ENCODE data around the gene PLK5.

The PLK5 gene

GRCh38 chr19:1551068-1552040 lies 27.5 kb downstream of the PLK5 start:
- Histone ChIP-seq H2BK15ac (ENCODE audit: low read length) (no peak overlapping the region), H2AK5ac (ENCODE audit: low read depth, low read length) (peak overlapping the region; percentile 39), H3K4me2 (ENCODE audit: insufficient read depth, low read length, poor library complexity, severe bottlenecking) (no peak overlapping the region), H3K4ac (ENCODE audit: low read length) (no peak overlapping the region), H3K27ac (replicated peaks; ENCODE audit: low read length) (no peak overlapping the region), H3K4me3 (ENCODE audit: low read length in 2 of 2) (peak overlapping the region in 1 of 2 donors; percentile 4), H3K79me1 (ENCODE audit: low read depth, low read length) (peaks cover 14% of the 10 kb centered on the region), H2BK12ac (ENCODE audit: low read length) (no peak overlapping the region), H3K23ac (ENCODE audit: low read depth, low read length, poor library complexity) (peak overlapping the region; percentile 65), H3K9me3 (replicated peaks in 1 of 2; ENCODE audit: control insufficient read depth in 2 of 2, insufficient read depth in 1 of 2, low read depth in 1 of 2, low read length in 2 of 2) (peaks cover 0 to 5% of the 10 kb centered on the region in 2 donors), H3K14ac (ENCODE audit: low read length) (no peak overlapping the region), H2AFZ (ENCODE audit: low read length) (no peak overlapping the region), H3K36me3 (replicated peaks in 1 of 2; ENCODE audit: control insufficient read depth in 2 of 2, insufficient read depth in 2 of 2, low read length in 2 of 2) (peaks cover 11 to 13% of the 10 kb centered on the region in 2 donors), H4K8ac (ENCODE audit: low read depth, low read length) (no peak overlapping the region), H2BK120ac (ENCODE audit: low read depth, low read length) (no peak overlapping the region), H2BK5ac (ENCODE audit: low read length) (no peak overlapping the region), H3K18ac (ENCODE audit: low read length) (no peak overlapping the region), H3K4me1 (ENCODE audit: control insufficient read depth in 2 of 2, insufficient read depth in 1 of 2, low read depth in 1 of 2, low read length in 2 of 2) (no peaks in the 10 kb centered on the region), H3K9ac (ENCODE audit: low read depth, low read length, poor library complexity) (no peak overlapping the region), H4K91ac (ENCODE audit: low read depth, low read length, poor library complexity) (no peak overlapping the region), H3K27me3 (ENCODE audit: control insufficient read depth in 3 of 3, insufficient read depth in 3 of 3, low read depth in 1 of 3, low read length in 3 of 3) (no peaks in the 10 kb centered on the region)
- no peak for DNase-seq (ENCODE audit: low spot score)
- WGBS, 2 donors (ENCODE audit: extremely low coverage in 2 of 2, insufficient read length in 2 of 2, insufficient replicate concordance in 1 of 2), result no CpG with 5 or more reads among the region's 17 CpGs

GRCh38 chr19:1553415-1553814 lies 29.5 kb downstream of the PLK5 start:
- Histone ChIP-seq H2BK5ac (ENCODE audit: low read length) (no peak overlapping the region), H3K4me1 (ENCODE audit: control insufficient read depth in 2 of 2, insufficient read depth in 1 of 2, low read depth in 1 of 2, low read length in 2 of 2) (no peaks in the 10 kb centered on the region), H3K4me3 (ENCODE audit: low read length in 2 of 2) (no peak overlapping the region), H2AFZ (ENCODE audit: low read length) (no peak overlapping the region), H3K27ac (replicated peaks; ENCODE audit: low read length) (no peak overlapping the region), H2BK120ac (ENCODE audit: low read depth, low read length) (no peak overlapping the region), H3K14ac (ENCODE audit: low read length) (no peak overlapping the region), H2BK12ac (ENCODE audit: low read length) (no peak overlapping the region), H4K91ac (ENCODE audit: low read depth, low read length, poor library complexity) (no peak overlapping the region), H3K27me3 (ENCODE audit: control insufficient read depth in 3 of 3, insufficient read depth in 3 of 3, low read depth in 1 of 3, low read length in 3 of 3) (no peaks in the 10 kb centered on the region), H3K4ac (ENCODE audit: low read length) (no peak overlapping the region), H2BK15ac (ENCODE audit: low read length) (no peak overlapping the region), H3K9ac (ENCODE audit: low read depth, low read length, poor library complexity) (no peak overlapping the region), H4K8ac (ENCODE audit: low read depth, low read length) (no peak overlapping the region), H3K79me1 (ENCODE audit: low read depth, low read length) (peaks cover 24% of the 10 kb centered on the region), H3K9me3 (replicated peaks in 1 of 2; ENCODE audit: control insufficient read depth in 2 of 2, insufficient read depth in 1 of 2, low read depth in 1 of 2, low read length in 2 of 2) (peaks cover 0 to 7% of the 10 kb centered on the region in 2 donors), H3K18ac (ENCODE audit: low read length) (no peak overlapping the region), H2AK5ac (ENCODE audit: low read depth, low read length) (no peak overlapping the region), H3K4me2 (ENCODE audit: insufficient read depth, low read length, poor library complexity, severe bottlenecking) (no peak overlapping the region), H3K23ac (ENCODE audit: low read depth, low read length, poor library complexity) (no peak overlapping the region), H3K36me3 (replicated peaks in 1 of 2; ENCODE audit: control insufficient read depth in 2 of 2, insufficient read depth in 2 of 2, low read length in 2 of 2) (peaks cover 19 to 30% of the 10 kb centered on the region in 2 donors)
- no CpG with 5 or more reads among the region's 10 CpGs for WGBS, 2 donors (ENCODE audit: extremely low coverage in 2 of 2, insufficient read length in 2 of 2, insufficient replicate concordance in 1 of 2)
- no peak for DNase-seq (ENCODE audit: low spot score)

GRCh38 chr19:1554968-1555367 lies 31.1 kb downstream of the PLK5 start:
- WGBS, 2 donors (ENCODE audit: extremely low coverage in 2 of 2, insufficient read length in 2 of 2, insufficient replicate concordance in 1 of 2), result no CpG with 5 or more reads among the region's 24 CpGs
- H3K27ac ChIP-seq (replicated peaks; ENCODE audit: low read length), result no peak overlapping the region
- H3K4me3 ChIP-seq (ENCODE audit: low read length in 2 of 2), result no peak overlapping the region

More at GRCh38 chr19:1554968-1555367, 31.1 kb downstream of the PLK5 start:
- H3K23ac ChIP-seq (ENCODE audit: low read depth, low read length, poor library complexity), result no peak overlapping the region
- no peak overlapping the region for H2BK15ac ChIP-seq (ENCODE audit: low read length)
- no peak overlapping the region for H3K4ac ChIP-seq (ENCODE audit: low read length)
- peaks cover 34% of the 10 kb centered on the region for H3K79me1 ChIP-seq (ENCODE audit: low read depth, low read length)
- no peak overlapping the region for H2AK5ac ChIP-seq (ENCODE audit: low read depth, low read length)
- H2AFZ ChIP-seq (ENCODE audit: low read length), result no peak overlapping the region
- H3K9me3 ChIP-seq (replicated peaks in 1 of 2; ENCODE audit: control insufficient read depth in 2 of 2, insufficient read depth in 1 of 2, low read depth in 1 of 2, low read length in 2 of 2), result peaks cover 0 to 6% of the 10 kb centered on the region in 2 donors
- no peak overlapping the region for H2BK5ac ChIP-seq (ENCODE audit: low read length)
- H3K18ac ChIP-seq (ENCODE audit: low read length), result no peak overlapping the region
- H3K27me3 ChIP-seq (ENCODE audit: control insufficient read depth in 3 of 3, insufficient read depth in 3 of 3, low read depth in 1 of 3, low read length in 3 of 3), result no peaks in the 10 kb centered on the region
- no peak overlapping the region for H4K91ac ChIP-seq (ENCODE audit: low read depth, low read length, poor library complexity)
- no peak overlapping the region for H3K14ac ChIP-seq (ENCODE audit: low read length)
- H3K9ac ChIP-seq (ENCODE audit: low read depth, low read length, poor library complexity), result no peak overlapping the region
- peaks cover 2% of the 10 kb centered on the region in 2 donors for H3K4me1 ChIP-seq (ENCODE audit: control insufficient read depth in 2 of 2, insufficient read depth in 1 of 2, low read depth in 1 of 2, low read length in 2 of 2)
- H3K4me2 ChIP-seq (ENCODE audit: insufficient read depth, low read length, poor library complexity, severe bottlenecking), result no peak overlapping the region
- H2BK120ac ChIP-seq (ENCODE audit: low read depth, low read length), result no peak overlapping the region
- peaks cover 25 to 36% of the 10 kb centered on the region in 2 donors for H3K36me3 ChIP-seq (replicated peaks in 1 of 2; ENCODE audit: control insufficient read depth in 2 of 2, insufficient read depth in 2 of 2, low read length in 2 of 2)
- DNase-seq (ENCODE audit: low spot score), result no peak
- H2BK12ac ChIP-seq (ENCODE audit: low read length), result no peak overlapping the region
- H4K8ac ChIP-seq (ENCODE audit: low read depth, low read length), result no peak overlapping the region
